Liver (tissue), 9 donors: ENCODE measurements around the gene EMP3. TPM values are rescaled to one million over a fixed set of nuclear protein-coding genes. Genes with fewer than 3 reads are reported as not detected.

Source experiments
- DNase-seq: peaks from one replicate; pipeline ENCODE4 v3.0.0-alpha.2; 2017; ENCODE audit warnings: low spot score
- H3K27ac ChIP-seq, 2 donors: one replicate each; pipeline ENCODE4 v1.7.0; 2013; ENCODE audit warnings: inconsistent platforms in 2 of 2, low read length in 2 of 2, control low read depth in 1 of 2, low read depth in 1 of 2, mild to moderate bottlenecking in 1 of 2
- H3K27me3 ChIP-seq, 4 donors: one replicate each; pipeline versions ENCODE4 v1.6.1 to v1.7.0; 2013; ENCODE audit warnings: low read length in 3 of 4, inconsistent platforms in 1 of 4, mild to moderate bottlenecking in 1 of 4, moderate library complexity in 1 of 4; ENCODE audit not compliant: control insufficient read depth in 4 of 4, insufficient read depth in 4 of 4
- H3K36me3 ChIP-seq, 4 donors: one replicate each; pipeline versions ENCODE4 v1.6.1 to v1.7.0; 2013; ENCODE audit warnings: low read length in 3 of 4, mild to moderate bottlenecking in 3 of 4, low read depth in 1 of 4, moderate library complexity in 1 of 4; ENCODE audit not compliant: control insufficient read depth in 4 of 4, insufficient read depth in 3 of 4
- H3K4me1 ChIP-seq, 4 donors: one replicate each; pipeline versions ENCODE4 v1.6.1 to v1.7.0; 2013; ENCODE audit warnings: low read length in 3 of 4, mild to moderate bottlenecking in 3 of 4, moderate library complexity in 1 of 4; ENCODE audit not compliant: control insufficient read depth in 4 of 4, insufficient read depth in 4 of 4
- H3K4me3 ChIP-seq, 3 donors: one replicate each; pipeline versions ENCODE4 v1.6.1 to v1.7.0; 2013; ENCODE audit warnings: low read length in 3 of 3, control low read depth in 1 of 3, low read depth in 1 of 3, mild to moderate bottlenecking in 1 of 3
- H3K9ac ChIP-seq, 2 donors: one replicate each; pipeline ENCODE4 v1.7.0; 2013; ENCODE audit warnings: low read length in 2 of 2, mild to moderate bottlenecking in 2 of 2, moderate library complexity in 2 of 2, control low read depth in 1 of 2, low read depth in 1 of 2
- H3K9me3 ChIP-seq, 4 donors: one replicate each; pipeline versions ENCODE4 v1.6.1 to v1.7.0; 2013; ENCODE audit warnings: low read length in 3 of 4; ENCODE audit not compliant: control insufficient read depth in 4 of 4
- FOXA1 ChIP-seq: IDR thresholded peaks from 2 replicates; pipeline ENCODE4 v1.6.1; 2016; ENCODE audit warnings: antibody characterized with exemption
- FOXA2 ChIP-seq: IDR thresholded peaks from 2 replicates; pipeline ENCODE4 v1.6.1; 2016; ENCODE audit warnings: antibody characterized with exemption
- GABPA ChIP-seq, 2 donors: IDR thresholded peaks in 1 of 2; conservative IDR thresholded peaks in 1 of 2; 2 replicates each; pipeline ENCODE4 v1.6.1; 2016; ENCODE audit warnings: antibody characterized with exemption in 2 of 2, mild to moderate bottlenecking in 1 of 2, moderate library complexity in 1 of 2
- HNF4A ChIP-seq, 2 donors: conservative IDR thresholded peaks; 2 replicates each; pipeline ENCODE4 v1.6.1; 2016; ENCODE audit warnings: antibody characterized with exemption in 2 of 2, mild to moderate bottlenecking in 2 of 2
- HNF4G ChIP-seq: IDR thresholded peaks from 2 replicates; pipeline ENCODE4 v1.6.1; 2016; ENCODE audit warnings: antibody characterized with exemption
- NR2F2 ChIP-seq: IDR thresholded peaks from 2 replicates; pipeline ENCODE4 v1.6.1; 2016; ENCODE audit warnings: antibody characterized with exemption
- RAD21 ChIP-seq, 2 donors: IDR thresholded peaks; 2 replicates each; pipeline ENCODE4 v1.6.1; 2016; ENCODE audit warnings: antibody characterized with exemption in 2 of 2, mild to moderate bottlenecking in 2 of 2
- RXRA ChIP-seq, 2 donors: IDR thresholded peaks; 2 replicates each; pipeline ENCODE4 v1.6.1; 2017 to 2018; ENCODE audit warnings: antibody characterized with exemption in 2 of 2, mild to moderate bottlenecking in 1 of 2
- SP1 ChIP-seq: IDR thresholded peaks from 2 replicates; pipeline ENCODE4 v1.6.1; 2018; ENCODE audit warnings: antibody characterized with exemption, mild to moderate bottlenecking
- TAF1 ChIP-seq: conservative IDR thresholded peaks from 2 replicates; pipeline ENCODE4 v1.6.1; 2016; ENCODE audit warnings: antibody characterized with exemption, mild to moderate bottlenecking
- YY1 ChIP-seq: IDR thresholded peaks from 2 replicates; pipeline ENCODE4 v1.6.1; 2016; ENCODE audit warnings: antibody characterized with exemption, mild to moderate bottlenecking
- WGBS: extraction: QIAGEN DNeasy Blood & Tissue Kit; methylation state at CpG from one replicate; pipeline ENCODE4 v1.1.7; 2013; 5-methylcytosine and 5-hydroxymethylcytosine counted together
- polyA plus RNA-seq, 2 donors: library from polyadenylated mRNA; stranded (reverse) in 1 of 2; unstranded in 1 of 2; fragments of 200-250 nt in 1 of 2; fragments of >200 nt in 1 of 2; fragmentation: Nextera tagmentation in 1 of 2; extraction: Ambion mirVana in 1 of 2; gene quantifications; one replicate each; pipeline versions ENCODE4 v1.2.1 to v1.2.3, GENCODE V29; 2013 to 2015
- total RNA-seq, 2 donors: library from RNA; depleted of rRNA; stranded (reverse); fragments of >200 nt; gene quantifications; one replicate each; pipeline ENCODE4 v1.2.3, GENCODE V29; 2014
- TF ChIP-seq, protein P1 (sequence below): IDR thresholded peaks from 2 replicates; pipeline ENCODE4 v1.6.1; 2016; ENCODE audit warnings: antibody characterized with exemption
- TF ChIP-seq, protein P2 (sequence below): fragments of 150-350 bp; IDR thresholded peaks from 2 replicates; pipeline ENCODE4 v1.5.1; 2017; ENCODE audit warnings: improper control_type of control experiment, low read depth, low read length; ENCODE audit not compliant: missing input control
- TF ChIP-seq, protein P3 (sequence below): IDR thresholded peaks from 2 replicates; pipeline ENCODE4 v1.6.1; 2016; ENCODE audit warnings: antibody characterized with exemption
- TF ChIP-seq, protein P4 (sequence below): IDR thresholded peaks from 2 replicates; pipeline ENCODE4 v1.6.1; 2016; ENCODE audit warnings: antibody characterized with exemption
- donor health status: healthy.
- donor health status: healthy.
- donor health status: healthy.
- donor health status: healthy.
- donor health status: healthy.

Gene EMP3
- total and polyA plus RNA-seq, 4 donors = 4.5 to 16.6 (median 11.7) TPM

DNA sequence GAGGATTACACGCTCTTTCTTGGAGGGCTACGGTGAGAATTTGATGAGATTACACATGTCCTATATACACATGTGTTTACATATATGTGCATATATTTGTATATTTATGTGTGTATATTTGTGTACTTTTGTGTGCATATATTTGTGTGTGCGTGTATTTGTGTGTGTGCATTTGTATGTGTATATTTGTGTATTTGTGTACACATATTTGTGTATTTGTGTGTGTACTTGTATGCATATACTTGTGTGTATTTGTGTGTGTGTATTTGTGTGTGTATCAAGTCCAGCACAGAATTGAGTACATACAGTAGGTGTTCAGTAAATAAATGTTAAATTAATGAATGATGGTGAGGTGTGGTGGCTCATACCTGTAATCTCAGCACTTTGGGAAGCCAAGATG lies 36.6 kb downstream of the EMP3 start:
- WGBS = over 99% methylated on average over 3 of the region's 3 CpGs
- H3K9ac ChIP-seq = no peak overlapping the region
- no peak overlapping the region for H3K27ac ChIP-seq
- peaks cover 0 to 6% (median 2%) of the 10 kb centered on the region in 4 donors for H3K36me3 ChIP-seq
- H3K4me3 ChIP-seq = no peak overlapping the region
- H3K27me3 ChIP-seq = no peaks in the 10 kb centered on the region
- DNase-seq = no peak
- peaks cover 0 to 11% (median 6%) of the 10 kb centered on the region in 4 donors for H3K4me1 ChIP-seq
- no peak for TF ChIP-seq HNF4A (conservative IDR thresholded peaks at IDR 0.05)
- TF ChIP-seq NR2F2 = no peak
- TF ChIP-seq FOXA2 = no peak
- no peak for TF ChIP-seq GABPA (IDR thresholded peaks at IDR 0.05 in 1 of 2, conservative IDR thresholded peaks at IDR 0.05 in 1 of 2)
- TF ChIP-seq, protein P1, sequence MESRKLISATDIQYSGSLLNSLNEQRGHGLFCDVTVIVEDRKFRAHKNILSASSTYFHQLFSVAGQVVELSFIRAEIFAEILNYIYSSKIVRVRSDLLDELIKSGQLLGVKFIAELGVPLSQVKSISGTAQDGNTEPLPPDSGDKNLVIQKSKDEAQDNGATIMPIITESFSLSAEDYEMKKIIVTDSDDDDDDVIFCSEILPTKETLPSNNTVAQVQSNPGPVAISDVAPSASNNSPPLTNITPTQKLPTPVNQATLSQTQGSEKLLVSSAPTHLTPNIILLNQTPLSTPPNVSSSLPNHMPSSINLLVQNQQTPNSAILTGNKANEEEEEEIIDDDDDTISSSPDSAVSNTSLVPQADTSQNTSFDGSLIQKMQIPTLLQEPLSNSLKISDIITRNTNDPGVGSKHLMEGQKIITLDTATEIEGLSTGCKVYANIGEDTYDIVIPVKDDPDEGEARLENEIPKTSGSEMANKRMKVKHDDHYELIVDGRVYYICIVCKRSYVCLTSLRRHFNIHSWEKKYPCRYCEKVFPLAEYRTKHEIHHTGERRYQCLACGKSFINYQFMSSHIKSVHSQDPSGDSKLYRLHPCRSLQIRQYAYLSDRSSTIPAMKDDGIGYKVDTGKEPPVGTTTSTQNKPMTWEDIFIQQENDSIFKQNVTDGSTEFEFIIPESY = no peak
- TF ChIP-seq, protein P2, sequence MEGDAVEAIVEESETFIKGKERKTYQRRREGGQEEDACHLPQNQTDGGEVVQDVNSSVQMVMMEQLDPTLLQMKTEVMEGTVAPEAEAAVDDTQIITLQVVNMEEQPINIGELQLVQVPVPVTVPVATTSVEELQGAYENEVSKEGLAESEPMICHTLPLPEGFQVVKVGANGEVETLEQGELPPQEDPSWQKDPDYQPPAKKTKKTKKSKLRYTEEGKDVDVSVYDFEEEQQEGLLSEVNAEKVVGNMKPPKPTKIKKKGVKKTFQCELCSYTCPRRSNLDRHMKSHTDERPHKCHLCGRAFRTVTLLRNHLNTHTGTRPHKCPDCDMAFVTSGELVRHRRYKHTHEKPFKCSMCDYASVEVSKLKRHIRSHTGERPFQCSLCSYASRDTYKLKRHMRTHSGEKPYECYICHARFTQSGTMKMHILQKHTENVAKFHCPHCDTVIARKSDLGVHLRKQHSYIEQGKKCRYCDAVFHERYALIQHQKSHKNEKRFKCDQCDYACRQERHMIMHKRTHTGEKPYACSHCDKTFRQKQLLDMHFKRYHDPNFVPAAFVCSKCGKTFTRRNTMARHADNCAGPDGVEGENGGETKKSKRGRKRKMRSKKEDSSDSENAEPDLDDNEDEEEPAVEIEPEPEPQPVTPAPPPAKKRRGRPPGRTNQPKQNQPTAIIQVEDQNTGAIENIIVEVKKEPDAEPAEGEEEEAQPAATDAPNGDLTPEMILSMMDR = no peak
- no peak for TF ChIP-seq SP1
- TF ChIP-seq TAF1 = no peak
- no peak for TF ChIP-seq RXRA (IDR thresholded peaks at IDR 0.05)
- no peak for TF ChIP-seq RAD21 (IDR thresholded peaks at IDR 0.05)
- H3K9me3 ChIP-seq = no peaks in the 10 kb centered on the region

DNA sequence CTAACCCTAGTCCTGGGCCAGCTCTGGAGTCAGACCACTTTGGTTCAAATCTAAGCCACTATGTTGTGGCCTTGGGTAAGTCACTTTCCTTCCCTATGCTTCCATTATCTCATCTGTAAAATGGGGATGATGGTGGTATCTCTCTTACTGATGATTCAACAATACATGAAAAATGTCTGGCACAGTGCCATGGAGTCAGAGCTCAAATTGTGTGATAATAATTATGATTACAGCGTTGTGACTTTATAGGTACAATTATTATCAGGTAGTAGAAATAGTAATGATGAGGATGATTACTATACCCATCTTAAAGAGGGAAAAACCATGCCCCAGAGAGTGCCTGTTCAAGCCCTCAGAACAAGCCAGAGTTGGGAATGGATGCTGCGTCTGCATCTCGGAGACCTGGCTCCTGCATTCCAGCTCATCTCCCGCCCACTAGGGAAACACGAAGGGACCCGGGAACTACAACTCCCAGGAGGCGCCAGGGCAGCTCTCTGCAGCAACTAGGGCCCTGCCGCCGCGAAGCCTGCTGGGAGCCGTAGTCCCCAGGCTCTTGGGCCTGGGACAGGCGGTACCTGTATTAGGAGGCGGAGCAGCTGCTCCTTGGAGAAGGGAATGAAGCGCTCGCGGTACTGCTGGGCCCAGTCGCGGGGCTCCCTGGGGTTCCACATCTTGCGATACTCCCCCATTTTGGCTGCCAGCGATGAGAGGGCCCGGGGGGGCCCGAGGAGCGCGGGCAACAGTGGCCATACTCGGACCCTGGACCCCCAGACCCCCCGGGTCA lies 37.6 kb downstream of the EMP3 start:
- WGBS = 4% methylated on average over 26 of the region's 26 CpGs
- Histone ChIP-seq H3K9ac (peak overlapping the region; percentile 84 to 97), H3K36me3 (peaks cover 0 to 6% (median under 1%) of the 10 kb centered on the region in 4 donors), H3K4me1 (peaks cover 0 to 11% (median 6%) of the 10 kb centered on the region in 4 donors), H3K27ac (peak overlapping the region; percentile 92 to 99), H3K9me3 (no peaks in the 10 kb centered on the region), H3K27me3 (no peaks in the 10 kb centered on the region), H3K4me3 (peak overlapping the region; percentile 52 to 85 (median 67))
- TF ChIP-seq RXRA (IDR thresholded peaks at IDR 0.05) (peak in 1 of 2 donors; percentile 33), FOXA1 (no peak), GABPA (IDR thresholded peaks at IDR 0.05 in 1 of 2, conservative IDR thresholded peaks at IDR 0.05 in 1 of 2) (peak in 1 of 2 donors; percentile 22), HNF4G (no peak), YY1 (peak; percentile 69), TAF1 (no peak), RAD21 (IDR thresholded peaks at IDR 0.05) (peak in 1 of 2 donors; percentile 8), SP1 (peak; percentile 40)
- TF ChIP-seq, protein P1 = peak; percentile 45
- TF ChIP-seq, protein P3, sequence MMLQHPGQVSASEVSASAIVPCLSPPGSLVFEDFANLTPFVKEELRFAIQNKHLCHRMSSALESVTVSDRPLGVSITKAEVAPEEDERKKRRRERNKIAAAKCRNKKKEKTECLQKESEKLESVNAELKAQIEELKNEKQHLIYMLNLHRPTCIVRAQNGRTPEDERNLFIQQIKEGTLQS = no peak
- TF ChIP-seq, protein P2 = peak; percentile 26
- TF ChIP-seq, protein P4, sequence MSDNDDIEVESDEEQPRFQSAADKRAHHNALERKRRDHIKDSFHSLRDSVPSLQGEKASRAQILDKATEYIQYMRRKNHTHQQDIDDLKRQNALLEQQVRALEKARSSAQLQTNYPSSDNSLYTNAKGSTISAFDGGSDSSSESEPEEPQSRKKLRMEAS = peak; percentile 41
- DNase-seq = peak; percentile 95
